Mesenteric fat pad (tissue), 1 donor: Measurements from ENCODE around the gene IL1RL1. TPM values are rescaled to one million over a fixed set of nuclear protein-coding genes. Genes with fewer than 3 reads are reported as not detected.

Experiments
- total RNA-seq: library from RNA; stranded (reverse); fragmentation: NEBNext Ultra II Directional; extraction: Animal tissue kit (Norgen Biotek cat#: 25700); gene quantifications from one replicate; pipeline ENCODE4 v1.2.1, GENCODE V29; 2021
- donor health status: DM: yes; HTN: yes; CAD: no.

The IL1RL1 gene
- total RNA-seq, 1 donor from 2014 or later = 32.4 TPM

Other genes with a start within 250 kb of the IL1RL1 start
- gene IL1R1, start 168.8 kb upstream of the IL1RL1 start, total RNA-seq = 407 TPM
- gene IL1RL2, start 124.5 kb upstream of the IL1RL1 start, total RNA-seq = 0.93 TPM
- gene IL18R1, start 44.2 kb downstream of the IL1RL1 start, total RNA-seq = 18.2 TPM
- gene IL18RAP, start 111.6 kb downstream of the IL1RL1 start, total RNA-seq = 13.8 TPM
- not detected for gene SLC9A4, start 161.7 kb downstream of the IL1RL1 start, total RNA-seq